Ovary (tissue), 9 donors: Measurements from ENCODE around the gene AFM. TPM values are rescaled to one million over a fixed set of nuclear protein-coding genes. Genes with fewer than 3 reads are reported as not detected.

Source experiments
- DNase-seq, 5 donors: peaks; one replicate each; pipeline ENCODE4 v3.0.0-alpha.2; 2019 to 2020
- H3K27ac ChIP-seq, 2 donors: fragments of 200-600 bp; one replicate each; pipeline versions ENCODE4 v1.5.1 to v1.8.0; 2019 to 2022
- H3K27me3 ChIP-seq: fragments of 200-600 bp; one replicate; pipeline ENCODE4 v1.8.0; 2022
- H3K36me3 ChIP-seq: fragments of 200-600 bp; sonication (generic); one replicate; pipeline ENCODE4 v1.5.1; 2019
- H3K4me1 ChIP-seq: one replicate; pipeline ENCODE4 v1.8.1; 2013; ENCODE audit warnings: mild to moderate bottlenecking, moderate library complexity; ENCODE audit not compliant: insufficient read depth
- H3K4me3 ChIP-seq: fragments of 200-600 bp; sonication (generic); one replicate; pipeline ENCODE4 v1.5.1; 2017
- H3K9me3 ChIP-seq, 2 donors: fragments of 200-600 bp in 1 of 2; sonication (generic) in 1 of 2; one replicate each; pipeline versions ENCODE4 v1.5.1 to v1.8.1; 2013 to 2019; ENCODE audit warnings: mild to moderate bottlenecking in 1 of 2, moderate library complexity in 1 of 2
- CTCF ChIP-seq, 3 donors: fragments of 450-650 bp in 2 of 3; fragments of 200-600 bp in 1 of 3; IDR thresholded peaks; one replicate each; pipeline versions ENCODE4 v1.5.1 to v1.8.0; 2016 to 2022; ENCODE audit warnings: antibody characterized with exemption in 3 of 3, mild to moderate bottlenecking in 1 of 3
- EP300 ChIP-seq: sonication (generic); formaldehyde crosslinking; IDR thresholded peaks from one replicate; pipeline ENCODE4 v1.6.1; 2017; ENCODE audit warnings: antibody characterized with exemption
- POLR2A ChIP-seq: fragments of 450-650 bp; IDR thresholded peaks from one replicate; pipeline ENCODE4 v1.6.1; 2017; ENCODE audit warnings: antibody characterized with exemption, mild to moderate bottlenecking, moderate library complexity
- WGBS, 3 donors: extraction: QIAGEN DNeasy Blood & Tissue Kit in 1 of 3; methylation state at CpG; one replicate each; pipeline versions ENCODE4 v1.1.5 to v1.1.7; 2013 to 2017; 5-methylcytosine and 5-hydroxymethylcytosine counted together
- intact Hi-C, 4 donors: fragments of 100-400 bp; cut with DNase I; formaldehyde crosslinking; loops; one replicate each; pipeline versions ENCODE4 v1.11.0 to v1.15.1; 2022 to 2023
- polyA plus RNA-seq, 2 donors: library from polyadenylated mRNA; stranded (reverse); fragments of 200-250 nt in 1 of 2; fragments of 350-450 nt in 1 of 2; fragmentation: Illumina TruSeq in 1 of 2; extraction: RNeasy Lipid Tissue Mini Kit (QIAGEN cat#74804) in 1 of 2; gene quantifications; one replicate each; pipeline ENCODE4 v1.2.3, GENCODE V29; 2013 to 2014
- total RNA-seq, 7 donors: library from RNA; depleted of rRNA in 2 of 7; stranded (reverse); fragments of >200 nt in 2 of 7; fragmentation: NEBNext Ultra II Directional in 3 of 7; extraction: Animal tissue kit (Norgen Biotek cat#: 25700) in 3 of 7; gene quantifications; one replicate each; pipeline versions ENCODE4 v1.1.0 to v1.2.4, GENCODE V29; 2016 to 2023
- donor health status: DM: no; HTN: no; CAD: no; lungs with moderate emphysema.
- donor health status: DM: no; HTN: no; CAD: no.
- donor health status: Bipolar disorder and iron deficiency.
- donor health status: DM: yes; HTN: yes; CAD: no.
- donor health status: DM: no; HTN: no; CAD: no.
- donor health status: DM: yes; HTN: yes; CAD: no.

Gene AFM
- total and polyA plus RNA-seq, 9 donors: 0.15 TPM; not detected in 8

GRCh38 chr4:73454920-73455319 lies 26.6 kb upstream of the AFM start:
- intact Hi-C loops: no loop called here
- DNase-seq: no peak
- Histone ChIP-seq H3K36me3 (no peaks in the 10 kb centered on the region), H3K27me3 (no peaks in the 10 kb centered on the region), H3K4me3 (no peak overlapping the region), H3K27ac (no peak overlapping the region), H3K9me3 (no peaks in the 10 kb centered on the region), H3K4me1 (peaks cover 8% of the 10 kb centered on the region)
- no peak for TF ChIP-seq EP300
- no peak for TF ChIP-seq CTCF (IDR thresholded peaks at IDR 0.05)
- no peak for TF ChIP-seq POLR2A
- 83 to 90% (median 87%) methylated on average over 3 of the region's 3 CpGs for WGBS, 3 donors

- peaks cover 3% of the 10 kb centered on the region for H3K4me1 ChIP-seq
- 71 to 78% (median 77%) methylated on average over 5 of the region's 5 CpGs for WGBS, 3 donors
- H3K9me3 ChIP-seq: no peaks in the 10 kb centered on the region
- TF ChIP-seq EP300 (no peak), CTCF (IDR thresholded peaks at IDR 0.05) (no peak), POLR2A (no peak)
- no peak overlapping the region for H3K4me3 ChIP-seq
- no peaks in the 10 kb centered on the region for H3K27me3 ChIP-seq
- no peak overlapping the region for H3K27ac ChIP-seq
- no peaks in the 10 kb centered on the region for H3K36me3 ChIP-seq
- DNase-seq: no peak
- intact Hi-C loops: no loop called here
Measured at GRCh38 chr4:73456177-73457022, 25.1 kb upstream of the AFM start.

- H3K36me3 ChIP-seq: no peaks in the 10 kb centered on the region
- no peaks in the 10 kb centered on the region for H3K9me3 ChIP-seq
- 93 to 94% (median 94%) methylated on average over 4 of the region's 4 CpGs for WGBS, 3 donors
- H3K4me1 ChIP-seq: peaks cover 5% of the 10 kb centered on the region
- H3K4me3 ChIP-seq: no peak overlapping the region
- TF ChIP-seq POLR2A (no peak), CTCF (IDR thresholded peaks at IDR 0.05) (no peak), EP300 (no peak)
- H3K27me3 ChIP-seq: no peaks in the 10 kb centered on the region
- H3K27ac ChIP-seq: no peak overlapping the region
- no peak for DNase-seq
- intact Hi-C loops: no loop called here
Measured at GRCh38 chr4:73458184-73459047, 23.1 kb upstream of the AFM start.

DNA sequence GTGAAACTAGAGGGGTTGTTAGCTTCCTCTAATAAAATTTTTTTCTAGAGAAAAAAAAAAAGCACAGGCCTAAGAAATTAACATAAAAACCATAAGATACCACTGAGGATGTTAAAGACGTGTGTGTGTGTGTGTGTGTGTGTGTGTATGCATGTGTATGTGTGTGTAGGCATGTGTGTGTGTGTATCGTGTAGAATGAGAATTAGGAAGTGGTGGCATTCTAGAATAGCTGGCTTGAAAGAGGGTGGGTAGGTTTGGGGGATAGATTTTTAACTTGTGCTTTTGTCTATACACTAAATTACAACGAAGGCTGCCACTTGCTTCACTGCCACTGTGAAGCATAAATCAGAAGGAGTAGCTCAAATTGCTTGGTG lies 22.5 kb upstream of the AFM start:
- H3K4me1 ChIP-seq: peaks cover 5% of the 10 kb centered on the region
- no peak for DNase-seq
- H3K27ac ChIP-seq: no peak overlapping the region
- H3K9me3 ChIP-seq: no peaks in the 10 kb centered on the region
- H3K27me3 ChIP-seq: no peaks in the 10 kb centered on the region
- no peak overlapping the region for H3K4me3 ChIP-seq
- TF ChIP-seq CTCF (IDR thresholded peaks at IDR 0.05) (no peak), EP300 (no peak), POLR2A (no peak)
- no peaks in the 10 kb centered on the region for H3K36me3 ChIP-seq
- intact Hi-C loops: no loop called here
- WGBS, 3 donors: 73 to 80% (median 78%) methylated on average over 3 of the region's 3 CpGs
